Keratinocyte (primary cell): Measurements from ENCODE around the gene LTN1. TPM values are rescaled to one million over a fixed set of nuclear protein-coding genes. Genes with fewer than 3 reads are reported as not detected.

Experiments
- DNase-seq: peaks from one replicate; pipeline ENCODE4 v3.0.0-alpha.2; 2011; ENCODE audit warnings: low read depth, missing footprints, low spot score
- FAIRE-seq: peaks from 2 replicates; lab custom pipeline; 2011; peaks lifted over from hg19 to GRCh38; lab: Jason Lieb, UNC
- H2AFZ ChIP-seq: 2 replicates; pipeline ENCODE4 v1.6.0; 2012; ENCODE audit warnings: low read length, control low read depth, inconsistent platforms; ENCODE audit not compliant: control insufficient read depth
- H3K27ac ChIP-seq: 2 replicates; pipeline ENCODE4 v1.5.1; 2011; ENCODE audit warnings: low read length; ENCODE audit not compliant: control insufficient read depth, insufficient read depth
- H3K27me3 ChIP-seq: 3 replicates; pipeline ENCODE4 v1.6.0; 2011; ENCODE audit warnings: low read length; ENCODE audit not compliant: control insufficient read depth, insufficient read depth; ENCODE audit errors: extremely low read depth
- H3K36me3 ChIP-seq, 2 experiments: 2 replicates in 1 of 2; 3 replicates in 1 of 2; pipeline ENCODE4 v1.5.1; 2011; ENCODE audit warnings: low read length in 2 of 2, mild to moderate bottlenecking in 1 of 2; ENCODE audit not compliant: control insufficient read depth in 2 of 2, insufficient read depth in 2 of 2; ENCODE audit errors: extremely low read depth in 1 of 2
- H3K4me1 ChIP-seq: 3 replicates; pipeline ENCODE4 v1.5.1; 2011; ENCODE audit warnings: low read length; ENCODE audit not compliant: control insufficient read depth, insufficient read depth; ENCODE audit errors: extremely low read depth
- H3K4me2 ChIP-seq: 3 replicates; pipeline ENCODE4 v1.6.0; 2011; ENCODE audit warnings: low read depth, low read length; ENCODE audit not compliant: control insufficient read depth, insufficient read depth; ENCODE audit errors: extremely low read depth
- H3K4me3 ChIP-seq, 3 experiments: fragments of 200-600 bp in 1 of 3; sonication (generic) in 1 of 3; 2 replicates in 2 of 3; 3 replicates in 1 of 3; pipeline ENCODE4 v1.5.1; 2011 to 2016; ENCODE audit warnings: low read length in 3 of 3, mild to moderate bottlenecking in 3 of 3, control low read depth in 2 of 3, inconsistent platforms in 1 of 3, low read depth in 1 of 3, mixed read lengths in 1 of 3, mixed run types in 1 of 3, moderate library complexity in 1 of 3; ENCODE audit not compliant: control insufficient read depth in 2 of 3, insufficient read depth in 2 of 3; ENCODE audit errors: extremely low read depth in 1 of 3
- H3K79me2 ChIP-seq: 2 replicates; pipeline ENCODE4 v1.6.0; 2012; ENCODE audit warnings: low read length; ENCODE audit not compliant: control insufficient read depth, insufficient read depth
- H3K9ac ChIP-seq: 3 replicates; pipeline ENCODE4 v1.6.0; 2011; ENCODE audit warnings: low read length; ENCODE audit not compliant: control insufficient read depth, insufficient read depth; ENCODE audit errors: extremely low read depth
- H3K9me1 ChIP-seq: 3 replicates; pipeline ENCODE4 v1.6.0; 2011; ENCODE audit warnings: low read length; ENCODE audit not compliant: control insufficient read depth, insufficient read depth; ENCODE audit errors: extremely low read depth
- H3K9me3 ChIP-seq: 2 replicates; pipeline ENCODE4 v1.5.1; 2012; ENCODE audit warnings: low read depth, low read length; ENCODE audit not compliant: control insufficient read depth
- H4K20me1 ChIP-seq: 3 replicates; pipeline ENCODE4 v1.6.0; 2011; ENCODE audit warnings: low read length; ENCODE audit not compliant: control insufficient read depth, insufficient read depth; ENCODE audit errors: extremely low read depth
- EZH2 ChIP-seq: IDR thresholded peaks from one replicate; pipeline ENCODE4 v1.6.1; 2012; ENCODE audit warnings: inconsistent platforms, mild to moderate bottlenecking, low read length, moderate library complexity
- dilution Hi-C: fragments of 300-500 bp; cut with MboI; formaldehyde crosslinking; loops from one replicate; pipeline ENCODE4 v1.7.0; 2020; ENCODE audit warnings: low sequenced_read_pairs; ENCODE audit not compliant: extremely low pct_ligation_motif_present
- polyA plus RNA-seq, 5 experiments: library from polyadenylated mRNA; depleted of rRNA in 3 of 5; stranded (reverse) in 3 of 5; stranded (forward) in 1 of 5; unstranded in 1 of 5; fragments of >200 nt; gene quantifications; 1 replicate in 1 of 5; 2 replicates in 3 of 5; 3 replicates in 1 of 5; pipeline versions ENCODE4 v1.2.1 to v1.2.3, GENCODE V29; 2011 to 2012; ENCODE audit warnings: missing spikeins in 2 of 5, low read depth in 1 of 5, low replicate concordance in 1 of 5
- TF ChIP-seq, protein P1 (sequence below), 3 experiments: IDR thresholded peaks in 1 of 3; conservative IDR thresholded peaks in 1 of 3; optimal IDR thresholded peaks in 1 of 3; 2 replicates in 2 of 3; 3 replicates in 1 of 3; pipeline versions ENCODE3 to v1.5.1; 2011; ENCODE audit warnings: low read length in 3 of 3, mild to moderate bottlenecking in 3 of 3, moderate library complexity in 2 of 3, control low read depth in 1 of 3, inconsistent platforms in 1 of 3; ENCODE audit not compliant: insufficient read depth in 2 of 3; ENCODE audit errors: extremely low read depth in 1 of 3

LTN1 gene
- polyA plus RNA-seq, 1 donor (not counting 4 experiments of a cell fraction or from before 2014, with no cell fraction given) = 15.8 TPM

DNA sequence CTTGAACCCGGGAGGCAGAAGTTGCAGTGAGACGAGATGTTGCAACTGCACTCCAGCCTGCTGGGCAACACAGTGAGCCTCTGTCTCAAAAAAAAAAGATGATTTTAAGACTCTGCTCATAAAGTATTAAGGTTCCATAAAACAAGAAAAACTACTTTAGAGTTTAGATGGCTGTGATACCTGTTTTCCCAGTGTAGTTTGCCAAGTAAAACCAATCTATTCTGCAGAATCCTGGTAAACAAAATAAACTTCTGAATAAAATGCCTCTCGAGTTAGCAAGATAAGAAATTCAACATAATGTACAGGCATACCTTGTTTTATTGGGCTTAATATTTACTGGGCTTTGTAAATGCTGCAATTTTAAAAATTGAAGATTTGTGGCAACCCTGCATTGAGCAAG is 30.8 kb downstream of the LTN1 start:
- Histone ChIP-seq H3K27me3 (no peaks in the 10 kb centered on the region), H3K9ac (no peak overlapping the region), H3K4me3 (no peak overlapping the region), H3K9me3 (no peaks in the 10 kb centered on the region), H4K20me1 (no peaks in the 10 kb centered on the region), H2AFZ (no peak overlapping the region), H3K79me2 (no peaks in the 10 kb centered on the region), H3K4me2 (no peak overlapping the region), H3K36me3 (peaks cover 9% of the 10 kb centered on the region in 2 experiments), H3K27ac (no peak overlapping the region), H3K4me1 (peaks cover 8% of the 10 kb centered on the region), H3K9me1 (no peaks in the 10 kb centered on the region)
- dilution Hi-C loops = no loop called here
- DNase-seq (no peak), FAIRE-seq (no peak)
- no peak for TF ChIP-seq EZH2
- TF ChIP-seq, protein P1, sequence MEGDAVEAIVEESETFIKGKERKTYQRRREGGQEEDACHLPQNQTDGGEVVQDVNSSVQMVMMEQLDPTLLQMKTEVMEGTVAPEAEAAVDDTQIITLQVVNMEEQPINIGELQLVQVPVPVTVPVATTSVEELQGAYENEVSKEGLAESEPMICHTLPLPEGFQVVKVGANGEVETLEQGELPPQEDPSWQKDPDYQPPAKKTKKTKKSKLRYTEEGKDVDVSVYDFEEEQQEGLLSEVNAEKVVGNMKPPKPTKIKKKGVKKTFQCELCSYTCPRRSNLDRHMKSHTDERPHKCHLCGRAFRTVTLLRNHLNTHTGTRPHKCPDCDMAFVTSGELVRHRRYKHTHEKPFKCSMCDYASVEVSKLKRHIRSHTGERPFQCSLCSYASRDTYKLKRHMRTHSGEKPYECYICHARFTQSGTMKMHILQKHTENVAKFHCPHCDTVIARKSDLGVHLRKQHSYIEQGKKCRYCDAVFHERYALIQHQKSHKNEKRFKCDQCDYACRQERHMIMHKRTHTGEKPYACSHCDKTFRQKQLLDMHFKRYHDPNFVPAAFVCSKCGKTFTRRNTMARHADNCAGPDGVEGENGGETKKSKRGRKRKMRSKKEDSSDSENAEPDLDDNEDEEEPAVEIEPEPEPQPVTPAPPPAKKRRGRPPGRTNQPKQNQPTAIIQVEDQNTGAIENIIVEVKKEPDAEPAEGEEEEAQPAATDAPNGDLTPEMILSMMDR (optimal IDR thresholded peaks at IDR 0.05 in 1 of 3, IDR thresholded peaks at IDR 0.05 in 1 of 3, conservative IDR thresholded peaks at IDR 0.05 in 1 of 3; ENCODE audit: extremely low read depth in 1 of 3, insufficient read depth in 2 of 3, low read length in 3 of 3) = no peak

DNA sequence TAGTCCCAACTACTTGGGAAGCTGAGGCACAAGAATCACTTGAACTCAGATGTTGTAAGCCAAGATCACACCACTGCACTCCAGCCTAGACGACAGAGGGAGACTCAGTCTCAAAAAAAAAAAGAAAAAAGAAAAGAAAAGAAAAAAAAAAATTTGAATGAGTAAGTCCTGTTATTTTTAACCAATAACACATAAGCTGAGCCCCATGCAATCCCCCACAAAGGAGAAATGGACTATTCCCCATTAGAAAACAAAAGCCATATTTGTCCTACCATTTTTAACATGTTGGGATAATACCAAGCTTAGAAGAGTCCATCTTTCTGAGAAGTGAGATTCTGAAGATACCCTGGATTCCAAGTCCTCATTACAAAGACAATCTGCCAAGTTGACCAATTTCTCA is 32.4 kb downstream of the LTN1 start:
- FAIRE-seq = no peak
- Histone ChIP-seq H3K79me2 (no peaks in the 10 kb centered on the region), H3K4me2 (no peak overlapping the region), H3K9ac (no peak overlapping the region), H3K27ac (no peak overlapping the region), H3K4me1 (peaks cover 3% of the 10 kb centered on the region), H3K27me3 (no peaks in the 10 kb centered on the region), H3K4me3 (no peak overlapping the region), H3K9me1 (no peaks in the 10 kb centered on the region), H3K36me3 (peaks cover 6 to 9% of the 10 kb centered on the region in 2 experiments), H3K9me3 (no peaks in the 10 kb centered on the region), H4K20me1 (no peaks in the 10 kb centered on the region), H2AFZ (no peak overlapping the region)
- DNase-seq = no peak
- dilution Hi-C loops = no loop called here
- TF ChIP-seq, protein P1 (optimal IDR thresholded peaks at IDR 0.05 in 1 of 3, IDR thresholded peaks at IDR 0.05 in 1 of 3, conservative IDR thresholded peaks at IDR 0.05 in 1 of 3; ENCODE audit: extremely low read depth in 1 of 3, insufficient read depth in 2 of 3, low read length in 3 of 3) = no peak
- no peak for TF ChIP-seq EZH2
